IPS-NIHi11 (cell line): Measurements from ENCODE around the gene CRCP.

ENCODE experiments used
- DNase-seq: peaks from one replicate; pipeline ENCODE4 v3.0.0; 2012; ENCODE audit warnings: mixed read lengths, low spot score

Gene CRCP

DNA sequence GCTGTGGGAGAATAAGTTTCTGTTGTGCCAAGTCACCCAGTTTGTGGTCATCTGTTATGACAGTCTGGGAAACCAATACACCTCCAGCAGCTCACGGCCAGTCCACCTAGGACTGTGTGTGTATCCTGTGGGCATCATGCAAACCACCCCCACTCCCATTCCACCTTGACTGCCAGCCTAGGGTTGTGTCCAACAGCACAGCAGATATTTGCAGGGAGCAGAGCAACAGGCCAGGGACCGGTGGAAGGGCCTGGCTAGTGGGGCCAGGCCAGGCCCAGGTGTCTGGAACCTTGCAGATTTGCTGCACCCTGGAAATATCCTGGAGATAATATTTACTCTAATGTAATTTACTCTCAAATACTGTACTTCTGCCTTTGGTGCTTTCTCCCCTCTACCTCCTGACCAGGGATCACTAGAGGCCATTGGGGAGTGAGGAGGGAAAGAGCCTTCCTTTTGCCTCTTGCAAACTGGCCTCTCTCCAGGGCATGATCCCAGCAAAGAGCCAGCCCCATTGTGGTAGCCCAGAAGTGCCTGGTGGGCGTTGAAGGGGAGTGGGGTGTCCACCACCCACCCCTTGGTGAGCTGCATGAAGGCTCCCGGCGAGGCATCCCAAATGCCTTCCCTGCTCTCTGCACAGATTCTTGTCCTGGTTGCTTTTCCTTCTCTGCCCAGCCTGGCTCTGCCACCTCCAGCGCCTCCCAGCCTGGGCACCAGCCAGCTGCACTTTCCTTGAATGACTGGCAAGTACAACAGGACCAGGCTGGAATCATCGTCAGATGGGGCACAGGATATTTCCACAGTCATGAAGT is 75.3 kb downstream of the CRCP start:
- no peak for DNase-seq

DNA sequence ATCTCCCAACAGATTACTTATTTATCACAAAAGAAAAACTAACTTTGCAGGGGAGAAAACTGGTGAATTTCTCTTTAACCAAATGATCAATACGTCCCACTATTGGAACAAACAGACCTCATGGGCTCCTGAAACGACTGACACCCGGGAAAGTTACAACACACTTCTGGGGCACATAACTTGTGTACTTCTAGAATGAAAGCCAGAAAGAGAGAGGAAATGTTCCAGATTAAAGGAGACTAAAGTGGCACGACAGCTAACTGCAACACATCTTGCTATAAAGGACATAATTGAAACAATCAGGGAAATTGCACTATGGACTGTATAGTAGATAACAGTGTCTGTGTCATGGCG is 75.8 kb downstream of the CRCP start:
- DNase-seq, result no peak

DNA sequence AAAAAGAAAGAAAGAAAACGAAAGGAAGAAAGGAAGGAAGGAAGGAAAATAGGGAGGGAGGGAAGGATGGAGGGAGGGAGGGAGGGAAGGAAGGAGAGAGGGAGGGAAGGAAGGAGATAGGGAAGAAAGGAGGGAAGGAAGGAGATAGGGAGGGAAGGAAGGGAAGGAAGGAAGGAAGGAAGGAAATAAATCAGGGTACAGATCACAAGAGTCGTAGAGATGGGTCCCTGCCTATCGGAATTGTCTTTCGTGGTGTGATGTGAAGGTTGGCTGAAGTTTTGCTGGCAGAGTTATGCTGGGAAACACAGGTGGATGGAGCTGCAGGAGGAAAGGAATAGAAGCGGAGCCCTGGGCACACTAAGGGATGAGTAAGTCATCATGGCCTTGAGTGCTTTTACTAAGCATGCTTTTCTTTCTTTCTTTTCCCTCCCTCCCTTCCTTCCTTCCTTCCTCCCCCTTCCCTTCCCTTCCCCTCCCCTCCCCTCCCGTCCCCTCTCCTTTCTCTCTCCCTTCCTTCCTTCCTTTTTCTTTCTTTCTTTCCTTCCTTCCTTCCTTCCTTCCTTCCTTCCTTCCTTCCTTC is 78.6 kb downstream of the CRCP start:
- DNase-seq, result no peak

- DNase-seq, result no peak
Measured at GRCh38 chr7:66198469-66198868, 83.8 kb downstream of the CRCP start.

GRCh38 chr7:66198956-66199355 is 84.3 kb downstream of the CRCP start:
- DNase-seq, result no peak

GRCh38 chr7:66202441-66202840 is 87.8 kb downstream of the CRCP start:
- DNase-seq, result no peak
